PC-9 (cell line): ENCODE measurements around the gene DND1. TPM values are rescaled to one million over a fixed set of nuclear protein-coding genes. Genes with fewer than 3 reads are reported as not detected.
A peak's percentile ranks its signal among the peaks of the same experiment; 100 is the strongest.
"Not testable (repeated sequence)": the region's sequence is repeated elsewhere in the genome, so short reads cannot be mapped to it uniquely, and the experiment has no call there.

Experiments
- BruUV-seq: library from RNA; stranded (reverse); fragments of 400-500 nt; replicated peaks from 2 replicates; lab custom pipeline; 2021; lab: Mats Ljungman, UMichigan
- CTCF ChIA-PET: fragments of 300-600 bp; sonication (Branson Sonifier 250); formaldehyde crosslinking; loops from one replicate; lab custom pipeline; 2022; ENCODE audit warnings: antibody characterized with exemption; lab: Charles Lee
- POLR2A ChIA-PET: fragments of 300-600 bp; sonication (Branson Sonifier 250); formaldehyde crosslinking; loops from one replicate; lab custom pipeline; 2022; ENCODE audit warnings: antibody characterized with exemption; ENCODE audit not compliant: unreplicated experiment; lab: Charles Lee
- DNase-seq, 2 experiments: peaks; one replicate each; pipeline versions ENCODE4 v3.0.0 to v3.0.0-alpha.2; 2015 to 2022; ENCODE audit warnings: mixed read lengths in 1 of 2
- H2AFZ ChIP-seq: fragments of 200-600 bp; sonication (generic); 2 replicates; pipeline ENCODE4 v1.8.1; 2017; ENCODE audit warnings: antibody characterized with exemption
- H3F3A ChIP-seq: fragments of 200-600 bp; sonication (generic); 2 replicates; pipeline ENCODE4 v1.8.1; 2017; ENCODE audit warnings: antibody characterized with exemption, mild to moderate bottlenecking, low read depth; ENCODE audit not compliant: insufficient read depth
- H3K27ac ChIP-seq: fragments of 200-600 bp; sonication (generic); 2 replicates; pipeline ENCODE4 v1.6.1; 2016; ENCODE audit warnings: mixed run types
- H3K27me3 ChIP-seq: fragments of 200-600 bp; sonication (generic); 2 replicates; pipeline ENCODE4 v1.6.1; 2016; ENCODE audit warnings: low read depth, mixed run types; ENCODE audit not compliant: insufficient read depth
- H3K36me3 ChIP-seq: fragments of 200-600 bp; sonication (generic); 2 replicates; pipeline ENCODE4 v1.6.1; 2016; ENCODE audit warnings: low read depth, mixed run types
- H3K4me1 ChIP-seq: fragments of 200-600 bp; sonication (generic); replicated peaks from 2 replicates; pipeline ENCODE4 v1.6.1; 2016; ENCODE audit warnings: mixed run types; ENCODE audit not compliant: insufficient read depth
- H3K4me2 ChIP-seq: fragments of 200-600 bp; sonication (generic); 2 replicates; pipeline ENCODE4 v1.6.1; 2017; ENCODE audit warnings: mixed run types
- H3K4me3 ChIP-seq: fragments of 200-600 bp; sonication (generic); 2 replicates; pipeline ENCODE4 v1.6.1; 2016; ENCODE audit warnings: mixed run types
- H3K79me2 ChIP-seq: fragments of 200-600 bp; sonication (generic); 2 replicates; pipeline ENCODE4 v1.6.1; 2017; ENCODE audit warnings: low read depth, mixed run types
- H3K9me2 ChIP-seq: fragments of 200-600 bp; sonication (generic); 2 replicates; pipeline ENCODE4 v1.8.1; 2017; ENCODE audit warnings: mild to moderate bottlenecking; ENCODE audit not compliant: insufficient read depth
- H3K9me3 ChIP-seq: fragments of 200-600 bp; sonication (generic); 2 replicates; pipeline ENCODE4 v1.8.1; 2016; ENCODE audit warnings: low read depth; ENCODE audit not compliant: insufficient read depth
- H4K20me1 ChIP-seq: fragments of 200-600 bp; sonication (generic); 2 replicates; pipeline ENCODE4 v1.8.1; 2017; ENCODE audit not compliant: insufficient read depth
- CTCF ChIP-seq: fragments of 200-600 bp; sonication (generic); conservative IDR thresholded peaks from 2 replicates; pipeline ENCODE4 v1.6.1; 2017; ENCODE audit warnings: mixed run types, antibody characterized with exemption, mild to moderate bottlenecking, moderate library complexity
- EZH2 ChIP-seq: fragments of 200-600 bp; sonication (generic); IDR thresholded peaks from 2 replicates; pipeline ENCODE4 v1.8.0; 2017; ENCODE audit warnings: antibody characterized with exemption, low read depth
- intact Hi-C: fragments of 100-400 bp; cut with micrococcal nuclease; formaldehyde crosslinking; loops from one replicate; pipeline ENCODE4 v1.10.0; 2022; ENCODE audit not compliant: unreplicated experiment
- total RNA-seq: library from RNA; stranded (reverse); gene quantifications from 2 replicates; pipeline ENCODE4 v1.2.3, GENCODE V29; 2021

DND1 gene
- total RNA-seq, 1 experiment from 2014 or later: 1.2 TPM

- Histone ChIP-seq H3K36me3 (peaks cover 6% of the 10 kb centered on the region; the same call in 1 of the 2 replicates), H3K4me3 (peak overlapping the region; percentile 37; the same call in 1 of the 2 replicates), H3K9me3 (no peaks in the 10 kb centered on the region), H3K27ac (peak overlapping the region; percentile 43), H3K9me2 (no peaks in the 10 kb centered on the region), H3K27me3 (no peaks in the 10 kb centered on the region), H4K20me1 (no peaks in the 10 kb centered on the region), H2AFZ (no peak overlapping the region), H3K4me1 (peaks cover 5% of the 10 kb centered on the region), H3K4me2 (peak overlapping the region; percentile 82), H3F3A (peaks cover 34% of the 10 kb centered on the region), H3K79me2 (no peaks in the 10 kb centered on the region)
- ChIA-PET POLR2A (interaction anchor here (1.3 to 3.0 kb wide), 2 partner anchors 12 to 14 kb away, joined by 7 to 30 read pairs; partner anchors contain the start of gene ZMAT2), CTCF (interaction anchor here (0.5 to 0.6 kb wide), 2 partner anchors 7 to 10 kb away, joined by 5 to 13 read pairs; no protein-coding TSS in a partner anchor)
- no TSS peak for BruUV-seq
- no peak for TF ChIP-seq CTCF
- TF ChIP-seq EZH2: no peak
- intact Hi-C loops: loop anchor here (1.0 kb wide), 1 partner anchor 8 kb away; no protein-coding TSS in a partner anchor
- DNase-seq: no peak
These were observed 38.4 kb upstream of the DND1 start for GRCh38 chr5:140711794-140712193.

- CTCF ChIA-PET: interaction anchor here (0.5 to 1.0 kb wide), 3 partner anchors 8 to 11 kb away, joined by 3 to 6 read pairs (median 5); no protein-coding TSS in a partner anchor
- Histone ChIP-seq H3K9me2 (no peaks in the 10 kb centered on the region), H4K20me1 (no peaks in the 10 kb centered on the region), H3K4me2 (peak overlapping the region; percentile 82), H3K9me3 (no peaks in the 10 kb centered on the region), H3K36me3 (peaks cover 6% of the 10 kb centered on the region; the same call in 1 of the 2 replicates), H3K27me3 (no peaks in the 10 kb centered on the region), H3K27ac (peak overlapping the region; percentile 94), H3F3A (peaks cover 40% of the 10 kb centered on the region), H2AFZ (peak overlapping the region; percentile 72), H3K4me3 (peak overlapping the region; percentile 71), H3K79me2 (no peaks in the 10 kb centered on the region), H3K4me1 (peaks cover 5% of the 10 kb centered on the region)
- POLR2A ChIA-PET: interaction anchor here (0.6 to 3.0 kb wide), 9 partner anchors 11 to 670 kb away, joined by 3 to 30 read pairs (median 4); partner anchors contain the start of genes IK and ZMAT2
- peak; percentile 95 to 97 for DNase-seq
- TSS peak; percentile 61 for BruUV-seq
- TF ChIP-seq CTCF (no peak), EZH2 (no peak)
- intact Hi-C loops: loop anchor here (1.0 kb wide), 2 partner anchors 8 to 20 kb away; partner anchors contain the start of genes HARS1 and HARS2
These were observed 37.6 kb upstream of the DND1 start for GRCh38 chr5:140710899-140711552.

GRCh38 chr5:140708787-140709186 lies 35.4 kb upstream of the DND1 start:
- H3K4me2 ChIP-seq, H3K9me2 ChIP-seq, H3K9me3 ChIP-seq, H3K4me1 ChIP-seq, POLR2A ChIA-PET, H3K27ac ChIP-seq, H3K27me3 ChIP-seq, H3K4me3 ChIP-seq, intact Hi-C loops, H3K79me2 ChIP-seq, H2AFZ ChIP-seq, H4K20me1 ChIP-seq, BruUV-seq, DNase-seq, CTCF ChIA-PET: not testable (repeated sequence)
- Histone ChIP-seq H3F3A (peaks cover 45% of the 10 kb centered on the region), H3K36me3 (peaks cover 11% of the 10 kb centered on the region; the same call in 1 of the 2 replicates)
